G401 (cell line): Measurements from ENCODE around the gene GABRD. TPM values are rescaled to one million over a fixed set of nuclear protein-coding genes. Genes with fewer than 3 reads are reported as not detected.

Experiments used
- total RNA-seq: library from RNA; depleted of rRNA; stranded (reverse); fragments of >200 nt; shearing (Covaris generic); gene quantifications from 2 replicates; pipeline ENCODE4 v1.2.3, GENCODE V29; 2014; rRNA removed

The GABRD gene
- total RNA-seq, 1 experiment from 2014 or later = 1.2 TPM

Other genes with a start within 250 kb of the GABRD start
- gene NADK, start 240.9 kb upstream of the GABRD start, total RNA-seq = 55.0 and 74.4 TPM in 2 replicates
- 306 and 351 TPM in 2 replicates for gene GNB1, start 128.3 kb upstream of the GABRD start, total RNA-seq
- gene CALML6, start 104.1 kb upstream of the GABRD start, total RNA-seq = not detected in 2 replicates
- 5.3 and 13.7 TPM in 2 replicates for gene TMEM52, start 100.1 kb upstream of the GABRD start, total RNA-seq
- not detected in 2 replicates for gene CFAP74, start 15.6 kb upstream of the GABRD start, total RNA-seq
- gene PRKCZ, start 31.1 kb downstream of the GABRD start, total RNA-seq = 96.8 and 107 TPM in 2 replicates
- 79.9 and 105 TPM in 2 replicates for gene FAAP20, start 175.4 kb downstream of the GABRD start, total RNA-seq
- 5.8 and 15.2 TPM in 2 replicates for gene SKI, start 209.0 kb downstream of the GABRD start, total RNA-seq